ENCODE measurements around the gene MPL.
A peak's percentile ranks its signal among the peaks of the same experiment; 100 is the strongest.

Gene MPL

GRCh38 chr1:43298055-43298454 is 39.6 kb upstream of the MPL start:
- H2AFZ ChIP-seq = no peak overlapping the region
- no peak overlapping the region for H3K4me2 ChIP-seq (ENCODE audit: low read length)
- no peak for TF ChIP-seq CTCF (IDR thresholded peaks at IDR 0.05)
- no peak overlapping the region for H3K4me3 ChIP-seq (ENCODE audit: low read depth, low read length)
- H3K9me3 ChIP-seq (ENCODE audit: control insufficient read depth, low read length) = no peaks in the 10 kb centered on the region
- H3K27ac ChIP-seq = no peak overlapping the region
- no peak overlapping the region for H3K9ac ChIP-seq
- H3K36me3 ChIP-seq (ENCODE audit: control insufficient read depth, insufficient read depth, low read length) = no peaks in the 10 kb centered on the region
- no peaks in the 10 kb centered on the region for H3K79me2 ChIP-seq
- H3K4me1 ChIP-seq = no peaks in the 10 kb centered on the region
- H3K27me3 ChIP-seq (ENCODE audit: control insufficient read depth, insufficient read depth, low read length) = no peaks in the 10 kb centered on the region

GRCh38 chr1:43299101-43299500 is 38.5 kb upstream of the MPL start:
- Histone ChIP-seq H3K9me3 (ENCODE audit: control insufficient read depth, low read length) (no peaks in the 10 kb centered on the region), H3K36me3 (ENCODE audit: control insufficient read depth, insufficient read depth, low read length) (no peaks in the 10 kb centered on the region), H3K4me3 (ENCODE audit: low read depth, low read length) (no peak overlapping the region), H3K4me2 (ENCODE audit: low read length) (no peak overlapping the region), H3K9ac (no peak overlapping the region), H2AFZ (no peak overlapping the region), H3K79me2 (no peaks in the 10 kb centered on the region), H3K4me1 (no peaks in the 10 kb centered on the region), H3K27ac (no peak overlapping the region), H3K27me3 (ENCODE audit: control insufficient read depth, insufficient read depth, low read length) (no peaks in the 10 kb centered on the region)
- TF ChIP-seq CTCF (IDR thresholded peaks at IDR 0.05) = no peak

- Histone ChIP-seq H3K36me3 (ENCODE audit: control insufficient read depth, insufficient read depth, low read length) (no peaks in the 10 kb centered on the region), H3K9me3 (ENCODE audit: control insufficient read depth, low read length) (no peaks in the 10 kb centered on the region), H3K4me3 (ENCODE audit: low read depth, low read length) (peak within 1 kb of the TSS; percentile 0), H3K27me3 (ENCODE audit: control insufficient read depth, insufficient read depth, low read length) (no peaks in the 10 kb centered on the region), H3K79me2 (no peaks in the 10 kb centered on the region), H2AFZ (no peak within 1 kb of the TSS), H3K4me2 (ENCODE audit: low read length) (no peak within 1 kb of the TSS), H3K4me1 (no peaks in the 10 kb centered on the region), H3K27ac (peak within 1 kb of the TSS; percentile 47), H3K9ac (no peak within 1 kb of the TSS)
- TF ChIP-seq CTCF (IDR thresholded peaks at IDR 0.05) = no peak
Observed at GRCh38 chr1:43300378-43301094, 37.1 kb upstream of the MPL start, which contains the start of gene TIE1. TIE1 (plus strand) TSS chr1:43300982; CDS start chr1:43301072, 90 bp downstream.

GRCh38 chr1:43302201-43302600 is 35.4 kb upstream of the MPL start:
- no peak for TF ChIP-seq CTCF (IDR thresholded peaks at IDR 0.05)
- H3K4me2 ChIP-seq (ENCODE audit: low read length) = no peak overlapping the region
- no peaks in the 10 kb centered on the region for H3K27me3 ChIP-seq (ENCODE audit: control insufficient read depth, insufficient read depth, low read length)
- no peaks in the 10 kb centered on the region for H3K4me1 ChIP-seq
- H3K36me3 ChIP-seq (ENCODE audit: control insufficient read depth, insufficient read depth, low read length) = no peaks in the 10 kb centered on the region
- no peaks in the 10 kb centered on the region for H3K9me3 ChIP-seq (ENCODE audit: control insufficient read depth, low read length)
- no peak overlapping the region for H3K4me3 ChIP-seq (ENCODE audit: low read depth, low read length)
- H3K79me2 ChIP-seq = no peaks in the 10 kb centered on the region
- no peak overlapping the region for H3K27ac ChIP-seq
- no peak overlapping the region for H3K9ac ChIP-seq
- no peak overlapping the region for H2AFZ ChIP-seq
